ENCODE results near the gene ATG9B.
"Not testable (repeated sequence)": the region's sequence is repeated elsewhere in the genome, so short reads cannot be mapped to it uniquely, and the experiment has no call there.

The ATG9B gene

DNA sequence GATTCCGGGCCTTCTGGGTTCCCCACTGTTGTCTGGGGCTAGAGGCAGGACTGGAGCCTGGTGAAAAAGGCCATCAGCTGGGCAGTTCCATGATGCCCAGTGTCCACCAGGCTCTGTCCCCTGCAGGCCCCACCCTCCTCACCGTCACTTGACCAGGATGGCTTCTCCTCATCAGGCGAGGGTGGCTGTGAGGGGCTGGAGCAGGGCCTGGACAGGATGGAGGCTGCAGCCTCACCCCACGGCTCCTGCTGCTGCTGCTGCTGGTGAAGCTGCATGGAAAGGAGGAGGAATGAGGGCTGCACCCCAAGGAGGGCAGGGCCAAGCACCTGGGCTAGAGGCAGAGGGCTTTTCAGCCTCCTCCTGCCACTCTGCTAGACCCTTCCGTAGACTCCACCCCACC lies 8.3 kb downstream of the ATG9B start:
- DNase-seq: no peak

DNA sequence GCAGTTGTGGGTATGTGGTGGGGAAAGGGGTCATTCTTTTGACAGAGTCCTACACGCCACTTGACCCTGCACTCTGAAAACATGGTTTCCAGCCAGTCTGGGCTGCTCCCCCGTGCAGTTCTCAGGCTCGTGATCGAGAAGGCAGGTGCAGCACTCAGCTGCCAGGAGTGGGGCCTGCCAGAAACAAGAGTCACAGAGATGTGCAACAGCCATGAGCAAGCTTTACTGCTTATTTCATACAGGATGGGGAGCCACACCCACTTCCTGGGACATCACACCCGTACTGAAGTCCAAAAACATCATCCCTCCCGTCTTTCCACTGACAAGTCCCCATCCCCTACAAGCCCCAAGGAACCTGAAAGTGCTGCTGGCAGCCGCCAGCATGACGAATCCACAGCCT lies 9.3 kb downstream of the ATG9B start:
- peak; percentile 44 for DNase-seq

GRCh38 chr7:151013733-151014497 lies 10.4 kb downstream of the ATG9B start:
- peak; percentile 98 for DNase-seq

- no peak for DNase-seq
These were observed 10.9 kb downstream of the ATG9B start for GRCh38 chr7:151013356-151013732.

DNA sequence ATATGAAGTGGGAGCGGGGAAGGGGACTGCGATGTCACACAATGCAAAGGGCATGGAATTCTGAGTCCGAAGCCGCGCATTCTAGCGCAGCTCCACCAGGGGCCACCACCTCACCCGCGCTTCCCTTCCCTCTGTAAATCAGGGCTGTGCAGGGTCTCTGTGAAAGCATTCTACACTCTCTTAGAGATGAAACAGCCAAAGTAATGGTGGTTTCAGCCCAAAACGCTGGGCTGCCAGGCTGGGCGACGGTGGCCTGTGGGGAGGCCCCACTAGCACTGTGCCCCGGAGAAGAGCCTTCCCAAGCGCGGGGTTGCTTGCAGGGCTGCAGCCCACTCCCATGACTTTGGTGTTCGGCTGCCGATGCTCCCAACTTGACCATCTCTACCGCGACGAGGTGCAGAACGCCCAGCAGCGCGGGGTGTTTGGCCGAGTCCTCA lies 11.4 kb downstream of the ATG9B start:
- no peak for DNase-seq

GRCh38 chr7:151012031-151012692 lies 12.1 kb downstream of the ATG9B start:
- DNase-seq: no peak

GRCh38 chr7:151011616-151012015 lies 12.7 kb downstream of the ATG9B start:
- DNase-seq: not testable (repeated sequence)

GRCh38 chr7:151011097-151011409 lies 13.2 kb downstream of the ATG9B start:
- DNase-seq: no peak

GRCh38 chr7:151010307-151011096 lies 13.8 kb downstream of the ATG9B start:
- peak; percentile 51 for DNase-seq

- DNase-seq: no peak
These were observed 14.3 kb downstream of the ATG9B start for GRCh38 chr7:151010037-151010306.

- no peak for DNase-seq
These were observed 14.8 kb downstream of the ATG9B start for GRCh38 chr7:151009327-151010036.

DNA sequence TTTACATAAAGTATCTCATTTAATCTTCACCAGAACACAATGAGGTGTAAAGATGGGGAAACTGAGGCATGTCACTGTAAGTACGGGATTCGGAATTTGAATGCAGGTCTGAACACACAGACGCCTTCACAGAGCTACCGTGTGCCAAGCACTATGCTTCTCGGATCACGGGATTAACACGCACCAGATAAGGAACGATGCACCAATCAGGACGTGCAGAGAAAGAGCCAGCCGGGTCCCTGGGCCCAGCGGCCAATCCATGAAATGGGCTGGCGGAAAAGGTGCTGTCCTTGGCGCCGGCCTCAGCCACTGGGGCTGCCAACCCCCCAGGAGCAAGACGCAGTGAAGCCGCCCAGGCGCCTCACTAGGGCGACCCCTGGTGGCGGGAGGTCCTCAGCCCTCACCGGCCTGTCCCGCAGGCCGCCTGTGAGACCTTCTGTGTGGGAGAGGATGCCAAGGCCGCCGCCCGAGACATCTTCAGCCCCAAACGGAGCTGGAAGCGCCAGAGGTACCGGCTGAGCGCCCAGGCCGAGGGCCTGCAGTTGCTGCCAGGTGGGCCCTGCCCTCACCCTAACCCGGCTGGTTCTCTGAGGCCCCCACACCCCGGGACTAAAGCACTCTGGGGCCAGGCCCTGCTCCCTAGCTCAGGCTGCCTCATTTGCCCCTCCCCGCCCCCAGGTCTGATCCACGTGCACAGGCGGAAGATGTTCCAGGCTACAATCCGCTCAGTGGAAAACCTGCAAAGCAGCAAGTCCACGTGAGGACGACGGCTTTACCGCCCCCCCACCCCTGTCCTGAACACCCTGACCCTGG lies 15.6 kb downstream of the ATG9B start:
- peak; percentile 78 for DNase-seq

- DNase-seq: peak; percentile 33
These were observed 16.2 kb downstream of the ATG9B start for GRCh38 chr7:151008143-151008510.

DNA sequence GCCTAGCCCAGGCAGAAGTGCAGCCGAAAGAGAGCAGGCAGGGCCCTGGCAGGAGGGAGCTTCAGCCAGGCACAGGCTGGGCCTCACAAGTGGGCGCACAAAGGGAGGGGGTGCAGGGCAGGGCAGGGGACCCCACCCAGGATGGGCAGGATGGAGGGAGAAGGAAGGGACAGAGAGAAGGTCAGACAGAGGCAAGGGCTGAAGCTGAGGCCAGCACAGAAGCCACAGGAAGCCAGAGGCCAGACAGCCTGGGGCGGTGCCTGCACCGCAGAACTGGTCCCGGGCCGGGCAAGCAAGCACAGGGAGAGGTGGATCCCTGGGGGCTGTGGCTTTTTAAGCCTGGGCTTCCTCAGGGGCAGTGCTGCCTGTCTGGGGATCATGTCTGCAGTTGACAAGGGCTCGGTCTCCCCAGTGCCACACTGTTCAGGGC lies 16.8 kb downstream of the ATG9B start:
- DNase-seq: no peak

- no peak for DNase-seq
These were observed 17.5 kb downstream of the ATG9B start for GRCh38 chr7:151006590-151007300.

GRCh38 chr7:151005566-151005965 lies 18.7 kb downstream of the ATG9B start:
- DNase-seq: no peak

- DNase-seq: no peak
These were observed 20.7 kb downstream of the ATG9B start for GRCh38 chr7:151003572-151003971.

GRCh38 chr7:151001546-151001945 lies 22.7 kb downstream of the ATG9B start:
- DNase-seq: no peak

- no peak for DNase-seq
These were observed 23.3 kb downstream of the ATG9B start for GRCh38 chr7:151000897-151001495.

- peak; percentile 60 for DNase-seq
These were observed 24.6 kb downstream of the ATG9B start for GRCh38 chr7:150999497-151000230.

GRCh38 chr7:150999001-150999400 lies 25.3 kb downstream of the ATG9B start:
- DNase-seq: no peak

All from CD4-positive, alpha-beta T cell treated with Interleukin-15 for 1 hour (primary cell).